Activated naive CD8-positive, alpha-beta T cell (primary cell): ENCODE results near the gene CCDC194.

Experiments used
- H3K27ac Mint-ChIP-seq: one replicate; pipeline ENCODE4 v1.8.0; 2021; ENCODE audit warnings: mixed read lengths
- H3K27me3 Mint-ChIP-seq: one replicate; pipeline ENCODE4 v1.8.0; 2021; ENCODE audit warnings: mixed read lengths
- H3K36me3 Mint-ChIP-seq: one replicate; pipeline ENCODE4 v1.8.0; 2021; ENCODE audit warnings: mixed read lengths
- H3K4me1 Mint-ChIP-seq: one replicate; pipeline ENCODE4 v1.8.0; 2021; ENCODE audit warnings: low read depth, mixed read lengths
- H3K4me3 Mint-ChIP-seq: one replicate; pipeline ENCODE4 v1.8.0; 2021; ENCODE audit warnings: mild to moderate bottlenecking, mixed read lengths
- H3K9me3 Mint-ChIP-seq: one replicate; pipeline ENCODE4 v1.8.0; 2021; ENCODE audit warnings: low read depth, mixed read lengths

The CCDC194 gene

GRCh38 chr19:17418710-17419109 lies 24.7 kb upstream of the CCDC194 start:
- Mint-ChIP-seq H3K4me1 (peaks cover 11% of the 10 kb centered on the region), H3K4me3 (peak overlapping the region; percentile 88), H3K9me3 (no peaks in the 10 kb centered on the region), H3K27ac (no peak overlapping the region), H3K27me3 (no peaks in the 10 kb centered on the region), H3K36me3 (peaks cover 2% of the 10 kb centered on the region)

- Mint-ChIP-seq H3K36me3 (no peaks in the 10 kb centered on the region), H3K27me3 (no peaks in the 10 kb centered on the region), H3K27ac (no peak overlapping the region), H3K4me3 (no peak overlapping the region), H3K4me1 (peaks cover 16% of the 10 kb centered on the region), H3K9me3 (no peaks in the 10 kb centered on the region)
These were observed 21.1 kb upstream of the CCDC194 start for GRCh38 chr19:17415121-17415520.

- Mint-ChIP-seq H3K4me3 (no peak overlapping the region), H3K36me3 (no peaks in the 10 kb centered on the region), H3K9me3 (no peaks in the 10 kb centered on the region), H3K27ac (no peak overlapping the region), H3K27me3 (no peaks in the 10 kb centered on the region), H3K4me1 (peaks cover 11% of the 10 kb centered on the region)
These were observed 20.1 kb upstream of the CCDC194 start for GRCh38 chr19:17414097-17414496.

- Mint-ChIP-seq H3K27ac (no peak overlapping the region), H3K9me3 (no peaks in the 10 kb centered on the region), H3K4me3 (no peak overlapping the region), H3K36me3 (no peaks in the 10 kb centered on the region), H3K27me3 (no peaks in the 10 kb centered on the region), H3K4me1 (peaks cover 23% of the 10 kb centered on the region)
These were observed 17.8 kb upstream of the CCDC194 start for GRCh38 chr19:17411801-17412200.

- peaks cover 29% of the 10 kb centered on the region for H3K4me1 Mint-ChIP-seq
- peak overlapping the region; percentile 16 for H3K27ac Mint-ChIP-seq
- no peaks in the 10 kb centered on the region for H3K27me3 Mint-ChIP-seq
- H3K9me3 Mint-ChIP-seq = no peaks in the 10 kb centered on the region
- H3K36me3 Mint-ChIP-seq = no peaks in the 10 kb centered on the region
- peak overlapping the region; percentile 7 for H3K4me3 Mint-ChIP-seq
These were observed 16.0 kb upstream of the CCDC194 start for GRCh38 chr19:17409990-17410389.

- Mint-ChIP-seq H3K27me3 (no peaks in the 10 kb centered on the region), H3K4me1 (peaks cover 31% of the 10 kb centered on the region), H3K36me3 (no peaks in the 10 kb centered on the region), H3K9me3 (no peaks in the 10 kb centered on the region), H3K27ac (peak overlapping the region; percentile 90), H3K4me3 (peak overlapping the region; percentile 92)
These were observed 12.8 kb upstream of the CCDC194 start for GRCh38 chr19:17406887-17407196.

- H3K9me3 Mint-ChIP-seq = no peaks in the 10 kb centered on the region
- peak overlapping the region; percentile 92 for H3K4me3 Mint-ChIP-seq
- H3K27ac Mint-ChIP-seq = peak overlapping the region; percentile 90
- H3K36me3 Mint-ChIP-seq = no peaks in the 10 kb centered on the region
- peaks cover 29% of the 10 kb centered on the region for H3K4me1 Mint-ChIP-seq
- H3K27me3 Mint-ChIP-seq = no peaks in the 10 kb centered on the region
These were observed 12.3 kb upstream of the CCDC194 start for GRCh38 chr19:17406046-17406886.

- Mint-ChIP-seq H3K36me3 (no peaks in the 10 kb centered on the region), H3K4me1 (peaks cover 29% of the 10 kb centered on the region), H3K4me3 (peak within 1 kb of the TSS; percentile 92), H3K27ac (peak within 1 kb of the TSS; percentile 90), H3K27me3 (no peaks in the 10 kb centered on the region), H3K9me3 (no peaks in the 10 kb centered on the region)
These were observed 11.5 kb upstream of the CCDC194 start, which contains the start of gene BST2 for GRCh38 chr19:17405250-17406045. BST2 (minus strand) TSS chr19:17405630; CDS start chr19:17405575, 55 bp downstream.

GRCh38 chr19:17404621-17405249 lies 10.7 kb upstream of the CCDC194 start:
- Mint-ChIP-seq H3K27me3 (no peaks in the 10 kb centered on the region), H3K4me1 (peaks cover 29% of the 10 kb centered on the region), H3K36me3 (no peaks in the 10 kb centered on the region), H3K9me3 (no peaks in the 10 kb centered on the region), H3K4me3 (peak overlapping the region; percentile 92), H3K27ac (peak overlapping the region; percentile 90)

- Mint-ChIP-seq H3K27ac (peak overlapping the region; percentile 90), H3K27me3 (no peaks in the 10 kb centered on the region), H3K4me1 (peaks cover 29% of the 10 kb centered on the region), H3K4me3 (peak overlapping the region; percentile 92), H3K9me3 (no peaks in the 10 kb centered on the region), H3K36me3 (no peaks in the 10 kb centered on the region)
These were observed 10.0 kb upstream of the CCDC194 start for GRCh38 chr19:17404015-17404414.

GRCh38 chr19:17402982-17403855 lies 9.2 kb upstream of the CCDC194 start:
- Mint-ChIP-seq H3K27me3 (no peaks in the 10 kb centered on the region), H3K27ac (peak overlapping the region; percentile 90), H3K4me3 (peak overlapping the region; percentile 92), H3K36me3 (no peaks in the 10 kb centered on the region), H3K4me1 (peaks cover 28% of the 10 kb centered on the region), H3K9me3 (no peaks in the 10 kb centered on the region)

- Mint-ChIP-seq H3K4me1 (peaks cover 14% of the 10 kb centered on the region), H3K36me3 (no peaks in the 10 kb centered on the region), H3K9me3 (no peaks in the 10 kb centered on the region), H3K27me3 (no peaks in the 10 kb centered on the region), H3K27ac (no peak overlapping the region), H3K4me3 (no peak overlapping the region)
These were observed 7.6 kb upstream of the CCDC194 start for GRCh38 chr19:17401628-17402027.

- Mint-ChIP-seq H3K27ac (peak overlapping the region; percentile 46), H3K36me3 (no peaks in the 10 kb centered on the region), H3K9me3 (no peaks in the 10 kb centered on the region), H3K4me1 (peaks cover 9% of the 10 kb centered on the region), H3K27me3 (no peaks in the 10 kb centered on the region), H3K4me3 (no peak overlapping the region)
These were observed 5.0 kb upstream of the CCDC194 start for GRCh38 chr19:17398902-17399527.

- H3K9me3 Mint-ChIP-seq = no peaks in the 10 kb centered on the region
- H3K27me3 Mint-ChIP-seq = no peaks in the 10 kb centered on the region
- H3K4me1 Mint-ChIP-seq = peaks cover 19% of the 10 kb centered on the region
- H3K4me3 Mint-ChIP-seq = peak overlapping the region; percentile 10
- H3K36me3 Mint-ChIP-seq = no peaks in the 10 kb centered on the region
- peak overlapping the region; percentile 62 for H3K27ac Mint-ChIP-seq
These were observed 957 bp upstream of the CCDC194 start for GRCh38 chr19:17394891-17395415.
